Measurements from ENCODE around the gene SAAL1. TPM values are rescaled to one million over a fixed set of nuclear protein-coding genes. Genes with fewer than 3 reads are reported as not detected.

The SAAL1 gene
- polyA plus RNA-seq, 1 of the 3 experiments (the other 2 are of a cell fraction) = 19.6 TPM

DNA sequence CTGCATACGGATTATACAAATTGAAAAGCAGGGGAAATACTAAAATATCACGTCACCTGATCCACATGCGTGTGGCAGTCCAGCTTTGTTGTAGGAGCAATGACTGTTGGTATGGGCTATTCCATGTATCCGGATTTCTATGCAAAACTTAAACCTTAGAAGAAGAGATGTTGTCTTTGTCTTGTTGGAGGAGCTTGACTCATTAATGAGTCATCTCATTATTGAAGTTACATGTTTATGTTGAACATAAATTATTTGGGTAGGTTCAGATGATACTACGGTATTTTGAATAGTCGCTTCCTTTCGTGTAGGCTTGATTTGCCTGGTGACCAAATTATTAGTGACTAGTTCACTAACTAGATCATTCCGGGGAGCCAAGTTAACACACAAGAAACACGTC is 806 bp upstream of the SAAL1 start:
- DNase-seq = no peak
- Histone ChIP-seq H3K79me2 (ENCODE audit: insufficient read depth) (peaks cover 29% of the 10 kb centered on the region), H3K27ac (ENCODE audit: low read depth in 2 of 2, low read length in 1 of 2) (no peak overlapping the region), H3K4me2 (peak overlapping the region; percentile 83), H3K9me3 (no peaks in the 10 kb centered on the region), H4K20me1 (ENCODE audit: insufficient read depth) (no peaks in the 10 kb centered on the region), H3K4me3 (ENCODE audit: low read depth in 2 of 2, low read length in 1 of 2) (0 out of 4 replicates have a peak overlapping the region, but pooled peaks of 1 of the 2 experiments have one; percentile 87), H3K9ac (no peak overlapping the region), H3K27me3 (ENCODE audit: insufficient read depth) (no peaks in the 10 kb centered on the region), H3K4me1 (ENCODE audit: control insufficient read depth in 1 of 2, insufficient read depth in 2 of 2, low read depth in 1 of 2, low read length in 1 of 2) (peaks cover 0 to 9% of the 10 kb centered on the region in 2 experiments; a peak in 2 of 4 replicates), H3K36me3 (replicated peaks in 1 of 2; ENCODE audit: control insufficient read depth in 1 of 2, insufficient read depth in 2 of 2, low read length in 1 of 2) (peaks cover 16 to 19% of the 10 kb centered on the region in 2 experiments), H2AFZ (ENCODE audit: low read depth) (peak overlapping the region; percentile 93; the same call in 1 of the 2 replicates), H3K9me2 (no peaks in the 10 kb centered on the region), H3F3A (replicated peaks; ENCODE audit: insufficient read depth) (no peaks in the 10 kb centered on the region)
- WGBS (ENCODE audit: low lambda C conversion rate) = 72% methylated on average over 9 of the region's 9 CpGs
- ChIA-PET CTCF (interaction anchor here (0.8 to 5.8 kb wide), 19 partner anchors 9 to 669 kb away, joined by 3 to 78 read pairs (median 5); no protein-coding TSS in a partner anchor), POLR2A (no interaction called here)
- TF ChIP-seq SMC3 (IDR thresholded peaks at IDR 0.05; ENCODE audit: low read depth, low read length) (no peak), YY1 (IDR thresholded peaks at IDR 0.05; ENCODE audit: low read depth) (no peak), FOSL2 (IDR thresholded peaks at IDR 0.05; ENCODE audit: borderline replicate concordance, low read depth) (peak; percentile 30; the same call in 1 of the 2 replicates), ELF1 (IDR thresholded peaks at IDR 0.05) (no peak), TEAD4 (IDR thresholded peaks at IDR 0.05; ENCODE audit: borderline replicate concordance, insufficient read depth) (no peak), RCOR1 (IDR thresholded peaks at IDR 0.05; ENCODE audit: low read length) (no peak), FOXM1 (IDR thresholded peaks at IDR 0.05; ENCODE audit: low read depth) (no peak)

GRCh38 chr11:18105086-18105801 is 638 bp downstream of the SAAL1 start:
- no peaks in the 10 kb centered on the region for H3K27me3 ChIP-seq (ENCODE audit: insufficient read depth)
- CTCF ChIA-PET = interaction anchor here (0.7 to 5.8 kb wide), 15 partner anchors 7 to 600 kb away, joined by 3 to 78 read pairs (median 5); no protein-coding TSS in a partner anchor
- TF ChIP-seq, protein P1, sequence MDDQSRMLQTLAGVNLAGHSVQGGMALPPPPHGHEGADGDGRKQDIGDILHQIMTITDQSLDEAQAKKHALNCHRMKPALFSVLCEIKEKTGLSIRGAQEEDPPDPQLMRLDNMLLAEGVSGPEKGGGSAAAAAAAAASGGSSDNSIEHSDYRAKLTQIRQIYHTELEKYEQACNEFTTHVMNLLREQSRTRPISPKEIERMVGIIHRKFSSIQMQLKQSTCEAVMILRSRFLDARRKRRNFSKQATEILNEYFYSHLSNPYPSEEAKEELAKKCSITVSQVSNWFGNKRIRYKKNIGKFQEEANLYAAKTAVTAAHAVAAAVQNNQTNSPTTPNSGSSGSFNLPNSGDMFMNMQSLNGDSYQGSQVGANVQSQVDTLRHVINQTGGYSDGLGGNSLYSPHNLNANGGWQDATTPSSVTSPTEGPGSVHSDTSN (IDR thresholded peaks at IDR 0.05) = no peak
- no peak for TF ChIP-seq FOXJ3 (CRISPR knock-in tag; IDR thresholded peaks at IDR 0.05)
- no peak for TF ChIP-seq NFIC (IDR thresholded peaks at IDR 0.05; ENCODE audit: borderline replicate concordance)
- TF ChIP-seq FOXM1 (IDR thresholded peaks at IDR 0.05; ENCODE audit: low read depth) = no peak; the same call in 1 of the 2 replicates
- TF ChIP-seq TEAD4 (IDR thresholded peaks at IDR 0.05; ENCODE audit: borderline replicate concordance, insufficient read depth) = no peak
- TF ChIP-seq, protein P2, sequence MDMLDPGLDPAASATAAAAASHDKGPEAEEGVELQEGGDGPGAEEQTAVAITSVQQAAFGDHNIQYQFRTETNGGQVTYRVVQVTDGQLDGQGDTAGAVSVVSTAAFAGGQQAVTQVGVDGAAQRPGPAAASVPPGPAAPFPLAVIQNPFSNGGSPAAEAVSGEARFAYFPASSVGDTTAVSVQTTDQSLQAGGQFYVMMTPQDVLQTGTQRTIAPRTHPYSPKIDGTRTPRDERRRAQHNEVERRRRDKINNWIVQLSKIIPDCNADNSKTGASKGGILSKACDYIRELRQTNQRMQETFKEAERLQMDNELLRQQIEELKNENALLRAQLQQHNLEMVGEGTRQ (IDR thresholded peaks at IDR 0.05; ENCODE audit: borderline replicate concordance, low read depth, low read length) = no peak
- no peak for TF ChIP-seq USF1 (IDR thresholded peaks at IDR 0.05; ENCODE audit: borderline replicate concordance, low read depth)
- TF ChIP-seq CTCF (IDR thresholded peaks at IDR 0.05) = no peak
- no peak for TF ChIP-seq POLR2AphosphoS5 (IDR thresholded peaks at IDR 0.05; ENCODE audit: low read depth, low read length)
- no peak for TF ChIP-seq GABPA (IDR thresholded peaks at IDR 0.05; ENCODE audit: low read depth)
- TF ChIP-seq TCF12 (IDR thresholded peaks at IDR 0.05) = no peak
- TF ChIP-seq, protein P3, sequence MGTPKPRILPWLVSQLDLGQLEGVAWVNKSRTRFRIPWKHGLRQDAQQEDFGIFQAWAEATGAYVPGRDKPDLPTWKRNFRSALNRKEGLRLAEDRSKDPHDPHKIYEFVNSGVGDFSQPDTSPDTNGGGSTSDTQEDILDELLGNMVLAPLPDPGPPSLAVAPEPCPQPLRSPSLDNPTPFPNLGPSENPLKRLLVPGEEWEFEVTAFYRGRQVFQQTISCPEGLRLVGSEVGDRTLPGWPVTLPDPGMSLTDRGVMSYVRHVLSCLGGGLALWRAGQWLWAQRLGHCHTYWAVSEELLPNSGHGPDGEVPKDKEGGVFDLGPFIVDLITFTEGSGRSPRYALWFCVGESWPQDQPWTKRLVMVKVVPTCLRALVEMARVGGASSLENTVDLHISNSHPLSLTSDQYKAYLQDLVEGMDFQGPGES (IDR thresholded peaks at IDR 0.05; ENCODE audit: low read depth, low read length) = no peak
- no peak for TF ChIP-seq SIN3A (IDR thresholded peaks at IDR 0.05; ENCODE audit: borderline replicate concordance, low read depth, low read length)
- TF ChIP-seq RXRA (IDR thresholded peaks at IDR 0.05; ENCODE audit: borderline replicate concordance, low read depth) = no peak
- TF ChIP-seq YY1 (IDR thresholded peaks at IDR 0.05; ENCODE audit: low read depth) = no peak
- TF ChIP-seq NRF1 (IDR thresholded peaks at IDR 0.05; ENCODE audit: low read depth, low read length) = no peak

More at GRCh38 chr11:18105086-18105801, 638 bp downstream of the SAAL1 start:
- Histone ChIP-seq H3K9me3 (no peaks in the 10 kb centered on the region), H3K9me2 (no peaks in the 10 kb centered on the region), H3K79me2 (ENCODE audit: insufficient read depth) (peaks cover 34% of the 10 kb centered on the region), H3K4me1 (ENCODE audit: control insufficient read depth in 1 of 2, insufficient read depth in 2 of 2, low read depth in 1 of 2, low read length in 1 of 2) (peaks cover 0 to 9% of the 10 kb centered on the region in 2 experiments; a peak in 2 of 4 replicates), H3K4me3 (ENCODE audit: low read depth in 2 of 2, low read length in 1 of 2) (peak overlapping the region; percentile 87 to 88), H3K4me2 (peak overlapping the region; percentile 83), H3F3A (replicated peaks; ENCODE audit: insufficient read depth) (no peaks in the 10 kb centered on the region), H3K9ac (peak overlapping the region; percentile 81), H3K36me3 (replicated peaks in 1 of 2; ENCODE audit: control insufficient read depth in 1 of 2, insufficient read depth in 2 of 2, low read length in 1 of 2) (peaks cover 25 to 30% of the 10 kb centered on the region in 2 experiments), H4K20me1 (ENCODE audit: insufficient read depth) (no peaks in the 10 kb centered on the region), H2AFZ (ENCODE audit: low read depth) (peak overlapping the region; percentile 93), H3K27ac (ENCODE audit: low read depth in 2 of 2, low read length in 1 of 2) (peak overlapping the region; percentile 18 to 51; a peak in 1 of 4 replicates)
- WGBS (ENCODE audit: low lambda C conversion rate) = 8% methylated on average over 19 of the region's 29 CpGs
- POLR2A ChIA-PET = no interaction called here
- no peak for DNase-seq

Measured in SK-N-SH (cell line).